Prostate gland (tissue), 2 donors: ENCODE data around the gene SLC10A7. TPM values are rescaled to one million over a fixed set of nuclear protein-coding genes. Genes with fewer than 3 reads are reported as not detected.

Source experiments
- DNase-seq: peaks from one replicate; pipeline ENCODE4 v3.0.0-alpha.2; 2019; ENCODE audit warnings: low spot score
- H3K27ac ChIP-seq, 2 donors: fragments of 200-600 bp; sonication (generic); 2 replicates each; pipeline ENCODE4 v1.5.1; 2017 to 2019
- H3K27me3 ChIP-seq: fragments of 200-600 bp; sonication (generic); replicated peaks from 2 replicates; pipeline ENCODE4 v1.5.1; 2019; ENCODE audit not compliant: insufficient read depth
- H3K36me3 ChIP-seq, 2 donors: fragments of 200-600 bp; sonication (generic); 1 replicate in 1 of 2; 2 replicates in 1 of 2; pipeline versions ENCODE4 v1.5.1 to v1.8.1; 2017 to 2019
- H3K4me1 ChIP-seq: fragments of 200-600 bp; sonication (generic); replicated peaks from 2 replicates; pipeline ENCODE4 v1.5.1; 2019
- H3K4me3 ChIP-seq, 2 donors: fragments of 200-600 bp; sonication (generic); 2 replicates each; pipeline ENCODE4 v1.5.1; 2017 to 2019
- H3K9me3 ChIP-seq: fragments of 200-600 bp; sonication (generic); 2 replicates; pipeline ENCODE4 v1.5.1; 2017
- POLR2A ChIP-seq: fragments of 450-650 bp; IDR thresholded peaks from one replicate; pipeline ENCODE4 v1.6.1; 2016; ENCODE audit warnings: antibody characterized with exemption, mild to moderate bottlenecking
- POLR2AphosphoS5 ChIP-seq: sonication (generic); formaldehyde crosslinking; IDR thresholded peaks from one replicate; pipeline ENCODE4 v1.6.1; 2017; ENCODE audit warnings: antibody characterized with exemption
- WGBS: methylation state at CpG from one replicate; pipeline ENCODE4 v1.1.5; 2018; 5-methylcytosine and 5-hydroxymethylcytosine counted together
- intact Hi-C: fragments of 100-400 bp; cut with DNase I; formaldehyde crosslinking; loops from one replicate; pipeline ENCODE4 v1.14.2; 2022
- total RNA-seq, 2 donors: library from RNA; depleted of rRNA; stranded (reverse); fragments of >200 nt; gene quantifications; one replicate each; pipeline ENCODE4 v1.1.0, GENCODE V29; 2016
- TF ChIP-seq, protein P1 (sequence below), 4 experiments: fragments of 200-600 bp in 2 of 4; fragments of 450-650 bp in 2 of 4; sonication (generic) in 2 of 4; IDR thresholded peaks; 1 replicate in 3 of 4; 2 replicates in 1 of 4; pipeline ENCODE4 v1.5.1; 2016 to 2019; ENCODE audit warnings: antibody characterized with exemption in 4 of 4, mild to moderate bottlenecking in 2 of 4, moderate library complexity in 2 of 4

SLC10A7 gene
- total RNA-seq, 2 donors from 2014 or later = 9.9 to 11.2 TPM

DNA sequence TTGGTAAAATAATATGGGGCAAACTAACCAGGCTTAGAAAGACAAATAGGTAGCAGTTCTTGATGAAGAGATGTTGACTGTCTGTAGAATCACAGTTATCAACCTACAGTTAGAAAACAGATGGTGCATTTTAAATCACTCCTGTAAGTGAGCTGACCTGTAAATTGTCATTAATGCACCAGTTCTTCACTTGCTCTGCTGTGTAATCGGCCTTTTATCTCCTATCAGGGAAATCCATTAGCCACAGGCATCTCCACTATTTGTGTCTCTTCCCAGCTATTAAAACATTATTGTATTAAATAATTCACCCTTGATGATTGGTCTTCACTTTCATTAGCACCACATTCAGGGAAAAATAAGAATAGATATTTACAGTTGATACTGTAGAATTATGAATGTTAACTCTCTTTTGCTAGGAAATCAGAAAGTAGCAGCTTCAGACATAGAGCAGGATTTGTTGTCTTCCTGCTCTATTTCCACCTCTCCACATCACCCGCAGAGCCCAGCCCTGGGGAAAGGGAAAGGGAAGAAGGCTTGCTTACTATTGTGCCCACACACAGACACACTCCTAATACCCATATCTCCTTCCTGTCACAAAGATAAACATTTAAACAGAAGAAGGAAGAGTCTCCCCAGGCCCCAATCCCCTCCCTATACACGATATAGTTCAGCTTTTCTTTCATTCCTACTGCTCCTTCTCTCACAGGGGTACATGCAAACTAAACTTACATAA lies 210.3 kb downstream of the SLC10A7 start:
- no peak overlapping the region for H3K27ac ChIP-seq
- H3K27me3 ChIP-seq = no peaks in the 10 kb centered on the region
- no peaks in the 10 kb centered on the region for H3K9me3 ChIP-seq
- H3K4me1 ChIP-seq = no peaks in the 10 kb centered on the region
- WGBS = 54% methylated on average over 3 of the region's 3 CpGs
- no peaks in the 10 kb centered on the region for H3K36me3 ChIP-seq
- TF ChIP-seq POLR2A (no peak), POLR2AphosphoS5 (no peak)
- TF ChIP-seq, protein P1, sequence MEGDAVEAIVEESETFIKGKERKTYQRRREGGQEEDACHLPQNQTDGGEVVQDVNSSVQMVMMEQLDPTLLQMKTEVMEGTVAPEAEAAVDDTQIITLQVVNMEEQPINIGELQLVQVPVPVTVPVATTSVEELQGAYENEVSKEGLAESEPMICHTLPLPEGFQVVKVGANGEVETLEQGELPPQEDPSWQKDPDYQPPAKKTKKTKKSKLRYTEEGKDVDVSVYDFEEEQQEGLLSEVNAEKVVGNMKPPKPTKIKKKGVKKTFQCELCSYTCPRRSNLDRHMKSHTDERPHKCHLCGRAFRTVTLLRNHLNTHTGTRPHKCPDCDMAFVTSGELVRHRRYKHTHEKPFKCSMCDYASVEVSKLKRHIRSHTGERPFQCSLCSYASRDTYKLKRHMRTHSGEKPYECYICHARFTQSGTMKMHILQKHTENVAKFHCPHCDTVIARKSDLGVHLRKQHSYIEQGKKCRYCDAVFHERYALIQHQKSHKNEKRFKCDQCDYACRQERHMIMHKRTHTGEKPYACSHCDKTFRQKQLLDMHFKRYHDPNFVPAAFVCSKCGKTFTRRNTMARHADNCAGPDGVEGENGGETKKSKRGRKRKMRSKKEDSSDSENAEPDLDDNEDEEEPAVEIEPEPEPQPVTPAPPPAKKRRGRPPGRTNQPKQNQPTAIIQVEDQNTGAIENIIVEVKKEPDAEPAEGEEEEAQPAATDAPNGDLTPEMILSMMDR (IDR thresholded peaks at IDR 0.05) = no peak
- no peak overlapping the region for H3K4me3 ChIP-seq
- intact Hi-C loops = no loop called here
- DNase-seq = no peak

DNA sequence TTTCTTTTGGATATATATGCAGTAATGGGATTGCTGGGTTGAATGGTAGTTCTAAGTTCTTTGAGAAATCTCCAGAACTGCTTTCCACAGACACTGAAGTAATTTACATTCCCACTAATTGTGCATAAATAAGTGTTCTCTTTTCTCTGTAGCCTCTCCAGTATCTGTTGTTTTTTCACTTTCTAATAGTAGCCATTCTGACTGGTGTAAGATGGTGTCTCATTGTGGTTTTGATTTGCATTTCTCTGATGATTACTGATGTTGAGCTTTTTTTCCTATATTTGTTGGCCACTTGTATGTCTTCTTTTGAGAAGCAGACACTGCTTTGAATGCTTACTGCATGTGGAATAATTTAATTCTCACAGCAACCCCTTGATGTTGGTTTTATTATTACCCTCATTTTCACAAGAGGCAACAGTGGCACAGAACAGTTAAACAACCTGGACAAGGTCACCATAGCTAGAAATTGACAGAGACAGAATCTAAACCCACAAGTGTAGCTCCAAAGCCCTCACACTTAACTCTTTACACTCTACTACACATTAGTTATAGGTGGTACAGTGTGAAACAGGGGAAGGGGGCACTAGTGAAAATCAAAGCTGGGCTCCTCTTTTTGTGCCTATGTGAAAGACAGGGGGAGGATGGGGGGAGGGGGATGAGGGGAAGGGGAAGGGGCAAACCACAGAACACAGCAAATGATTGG lies 211.3 kb downstream of the SLC10A7 start:
- TF ChIP-seq POLR2AphosphoS5 = no peak
- TF ChIP-seq, protein P1 (IDR thresholded peaks at IDR 0.05) = no peak
- H3K4me1 ChIP-seq = no peaks in the 10 kb centered on the region
- H3K27me3 ChIP-seq = no peaks in the 10 kb centered on the region
- H3K27ac ChIP-seq = no peak overlapping the region
- no peaks in the 10 kb centered on the region for H3K9me3 ChIP-seq
- H3K36me3 ChIP-seq = no peaks in the 10 kb centered on the region
- H3K4me3 ChIP-seq = no peak overlapping the region
- no peak for DNase-seq
- intact Hi-C loops = no loop called here

DNA sequence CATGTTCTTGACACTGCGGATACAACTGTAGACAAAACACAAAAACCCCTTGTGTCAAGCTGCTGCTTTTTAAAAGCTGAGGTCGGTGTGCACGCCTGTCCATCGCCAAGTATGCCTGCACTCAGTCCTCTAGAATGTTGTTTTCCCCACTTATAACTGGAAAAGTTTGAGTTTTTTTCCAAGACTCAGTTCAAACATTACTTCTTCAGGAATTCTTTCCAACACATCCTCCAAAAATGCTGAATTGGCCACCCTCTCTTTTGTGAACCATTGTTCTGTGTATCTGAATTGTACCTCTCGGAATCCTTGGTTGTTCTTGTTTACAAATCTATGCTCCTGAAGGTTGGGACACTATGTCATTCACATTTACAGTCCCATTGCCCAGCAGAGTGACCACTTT lies 212.8 kb downstream of the SLC10A7 start:
- intact Hi-C loops = no loop called here
- Histone ChIP-seq H3K27ac (no peak overlapping the region), H3K27me3 (no peaks in the 10 kb centered on the region), H3K9me3 (no peaks in the 10 kb centered on the region), H3K4me1 (no peaks in the 10 kb centered on the region), H3K36me3 (no peaks in the 10 kb centered on the region), H3K4me3 (no peak overlapping the region)
- no peak for DNase-seq
- 87% methylated on average over 5 of the region's 5 CpGs for whole genome bisulfite sequencing
- TF ChIP-seq POLR2AphosphoS5 = no peak
- TF ChIP-seq, protein P1 (IDR thresholded peaks at IDR 0.05) = no peak
- TF ChIP-seq POLR2A = no peak

DNA sequence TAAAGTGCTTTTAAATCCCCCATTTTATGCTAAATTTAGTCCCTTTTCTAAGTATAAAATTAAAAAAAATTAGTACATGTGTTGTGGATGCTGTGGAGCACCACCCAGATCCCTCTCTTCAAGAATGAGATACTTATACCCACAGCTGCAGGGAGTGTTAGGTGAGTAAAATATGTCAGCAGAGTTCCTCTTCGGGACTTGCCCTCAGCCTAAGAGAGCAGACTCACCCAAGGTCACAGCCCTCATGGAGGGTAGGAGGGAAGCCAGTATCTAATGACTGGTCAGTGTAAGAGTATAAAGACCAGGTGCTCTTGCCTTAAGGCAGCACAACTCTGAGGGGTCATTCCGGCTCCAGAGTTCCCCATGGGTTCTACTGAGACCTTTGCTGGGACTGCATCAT lies 218.9 kb downstream of the SLC10A7 start:
- Histone ChIP-seq H3K36me3 (no peaks in the 10 kb centered on the region), H3K27me3 (no peaks in the 10 kb centered on the region), H3K4me1 (no peaks in the 10 kb centered on the region), H3K4me3 (no peak overlapping the region), H3K9me3 (no peaks in the 10 kb centered on the region), H3K27ac (no peak overlapping the region)
- WGBS = 95% methylated on average over 2 of the region's 2 CpGs
- intact Hi-C loops = no loop called here
- TF ChIP-seq POLR2A = no peak
- TF ChIP-seq, protein P1 (IDR thresholded peaks at IDR 0.05) = no peak
- TF ChIP-seq POLR2AphosphoS5 = no peak
- no peak for DNase-seq

DNA sequence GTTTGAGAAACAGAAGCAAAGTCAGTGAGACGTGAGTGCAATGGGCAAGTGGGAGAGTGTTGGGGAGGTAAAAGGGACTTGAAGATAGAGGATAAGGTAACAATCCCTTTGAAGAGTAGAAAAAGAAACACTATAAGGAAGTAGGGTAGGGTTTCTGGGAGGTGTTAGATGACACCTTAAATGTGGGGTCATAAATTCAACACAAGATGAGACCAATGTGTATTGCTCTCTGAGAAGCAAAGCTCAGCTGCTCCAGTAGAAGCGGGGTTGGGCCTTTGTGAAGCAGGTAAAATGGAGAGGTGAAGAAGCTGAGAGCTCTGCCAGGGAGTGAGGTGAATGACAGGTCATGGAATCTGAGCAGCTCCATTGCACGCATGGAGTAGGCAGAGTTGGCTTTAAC lies 222.1 kb downstream of the SLC10A7 start:
- 89% methylated on average over 3 of the region's 3 CpGs for WGBS
- Histone ChIP-seq H3K4me3 (no peak overlapping the region), H3K27ac (no peak overlapping the region), H3K4me1 (no peaks in the 10 kb centered on the region), H3K27me3 (no peaks in the 10 kb centered on the region), H3K36me3 (no peaks in the 10 kb centered on the region), H3K9me3 (no peaks in the 10 kb centered on the region)
- no peak for DNase-seq
- intact Hi-C loops = no loop called here
- TF ChIP-seq POLR2A (no peak), POLR2AphosphoS5 (no peak)
- TF ChIP-seq, protein P1 (IDR thresholded peaks at IDR 0.05) = no peak
